Upper lobe of right lung (tissue), 1 donor: ENCODE data around the gene FAM171A1. TPM values are rescaled to one million over a fixed set of nuclear protein-coding genes. Genes with fewer than 3 reads are reported as not detected.

Experiments
- ATAC-seq: fragments of 200-7000 bp; cut with Tn5 transposase; one replicate; pipeline ENCODE4 v1.9.1; 2020; ENCODE audit warnings: mild to moderate bottlenecking, moderate library complexity
- DNase-seq: peaks from one replicate; pipeline ENCODE4 v3.0.0-alpha.2; 2020
- H3K27ac ChIP-seq: fragments of 200-600 bp; one replicate; pipeline ENCODE4 v1.8.0; 2022
- H3K27me3 ChIP-seq: fragments of 200-600 bp; one replicate; pipeline ENCODE4 v1.8.0; 2022; ENCODE audit warnings: mild to moderate bottlenecking
- H3K36me3 ChIP-seq: fragments of 200-600 bp; one replicate; pipeline ENCODE4 v1.8.0; 2022
- H3K4me1 ChIP-seq: fragments of 200-600 bp; one replicate; pipeline ENCODE4 v1.8.0; 2022
- H3K4me3 ChIP-seq: fragments of 200-600 bp; one replicate; pipeline ENCODE4 v1.8.0; 2022; ENCODE audit warnings: mild to moderate bottlenecking
- H3K9me3 ChIP-seq: fragments of 200-600 bp; one replicate; pipeline ENCODE4 v1.8.0; 2022
- intact Hi-C: fragments of 100-400 bp; cut with DNase I; formaldehyde crosslinking; loops from one replicate; pipeline ENCODE4 v1.11.0; 2022
- total RNA-seq: library from RNA; stranded (reverse); fragmentation: NEBNext Ultra II Directional; extraction: Animal tissue kit (Norgen Biotek cat#: 25700); gene quantifications from one replicate; pipeline ENCODE4 v1.2.1, GENCODE V29; 2021
- TF ChIP-seq, protein P1 (sequence below): fragments of 200-600 bp; IDR thresholded peaks from one replicate; pipeline ENCODE4 v1.8.0; 2022; ENCODE audit warnings: antibody characterized with exemption
- donor health status: DM: no; HTN: yes; CAD: no; lungs with severe emphysema.

Gene FAM171A1
- total RNA-seq, 1 donor from 2014 or later = 17.3 TPM

- DNase-seq (no peak), ATAC-seq (no peak)
- H3K9me3 ChIP-seq = no peaks in the 10 kb centered on the region
- no peak overlapping the region for H3K27ac ChIP-seq
- no peaks in the 10 kb centered on the region for H3K27me3 ChIP-seq
- TF ChIP-seq, protein P1, sequence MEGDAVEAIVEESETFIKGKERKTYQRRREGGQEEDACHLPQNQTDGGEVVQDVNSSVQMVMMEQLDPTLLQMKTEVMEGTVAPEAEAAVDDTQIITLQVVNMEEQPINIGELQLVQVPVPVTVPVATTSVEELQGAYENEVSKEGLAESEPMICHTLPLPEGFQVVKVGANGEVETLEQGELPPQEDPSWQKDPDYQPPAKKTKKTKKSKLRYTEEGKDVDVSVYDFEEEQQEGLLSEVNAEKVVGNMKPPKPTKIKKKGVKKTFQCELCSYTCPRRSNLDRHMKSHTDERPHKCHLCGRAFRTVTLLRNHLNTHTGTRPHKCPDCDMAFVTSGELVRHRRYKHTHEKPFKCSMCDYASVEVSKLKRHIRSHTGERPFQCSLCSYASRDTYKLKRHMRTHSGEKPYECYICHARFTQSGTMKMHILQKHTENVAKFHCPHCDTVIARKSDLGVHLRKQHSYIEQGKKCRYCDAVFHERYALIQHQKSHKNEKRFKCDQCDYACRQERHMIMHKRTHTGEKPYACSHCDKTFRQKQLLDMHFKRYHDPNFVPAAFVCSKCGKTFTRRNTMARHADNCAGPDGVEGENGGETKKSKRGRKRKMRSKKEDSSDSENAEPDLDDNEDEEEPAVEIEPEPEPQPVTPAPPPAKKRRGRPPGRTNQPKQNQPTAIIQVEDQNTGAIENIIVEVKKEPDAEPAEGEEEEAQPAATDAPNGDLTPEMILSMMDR = no peak
- no peaks in the 10 kb centered on the region for H3K4me1 ChIP-seq
- intact Hi-C loops = no loop called here
- H3K4me3 ChIP-seq = no peak overlapping the region
- no peaks in the 10 kb centered on the region for H3K36me3 ChIP-seq
Measured at GRCh38 chr10:15238555-15239335, 132.3 kb downstream of the FAM171A1 start.

GRCh38 chr10:15237351-15237750 is 133.7 kb downstream of the FAM171A1 start:
- Histone ChIP-seq H3K4me1 (no peaks in the 10 kb centered on the region), H3K36me3 (no peaks in the 10 kb centered on the region), H3K27ac (no peak overlapping the region), H3K9me3 (no peaks in the 10 kb centered on the region), H3K27me3 (no peaks in the 10 kb centered on the region), H3K4me3 (no peak overlapping the region)
- intact Hi-C loops = no loop called here
- ATAC-seq = no peak
- TF ChIP-seq, protein P1 = no peak
- DNase-seq = no peak

- intact Hi-C loops = no loop called here
- DNase-seq (no peak), ATAC-seq (no peak)
- no peaks in the 10 kb centered on the region for H3K4me1 ChIP-seq
- H3K4me3 ChIP-seq = no peak overlapping the region
- H3K9me3 ChIP-seq = no peaks in the 10 kb centered on the region
- no peaks in the 10 kb centered on the region for H3K36me3 ChIP-seq
- no peak overlapping the region for H3K27ac ChIP-seq
- H3K27me3 ChIP-seq = no peaks in the 10 kb centered on the region
- TF ChIP-seq, protein P1 = no peak
Measured at GRCh38 chr10:15236340-15236739, 134.7 kb downstream of the FAM171A1 start.

DNA sequence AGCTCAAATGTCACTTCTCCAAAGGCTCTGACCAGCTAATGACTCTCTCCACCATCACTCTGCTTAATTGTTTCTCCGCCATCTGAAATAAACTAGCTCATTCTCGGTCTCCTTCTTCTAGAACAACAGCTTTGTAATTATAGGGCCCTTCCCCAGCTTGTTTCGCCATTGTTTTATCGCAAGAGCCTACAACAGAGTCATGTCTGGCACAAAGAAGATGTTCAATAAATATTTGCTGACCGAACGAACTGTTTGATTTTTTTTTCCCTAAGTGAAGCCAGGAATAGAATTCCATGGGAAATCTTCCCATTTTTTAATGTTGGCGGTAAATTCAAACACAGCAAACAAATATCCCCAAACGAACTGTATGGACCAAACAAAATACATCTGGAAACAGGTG is 138.8 kb downstream of the FAM171A1 start:
- intact Hi-C loops = no loop called here
- Histone ChIP-seq H3K27ac (no peak overlapping the region), H3K27me3 (no peaks in the 10 kb centered on the region), H3K4me1 (no peaks in the 10 kb centered on the region), H3K9me3 (no peaks in the 10 kb centered on the region), H3K4me3 (no peak overlapping the region), H3K36me3 (no peaks in the 10 kb centered on the region)
- TF ChIP-seq, protein P1 = no peak
- ATAC-seq = no peak
- DNase-seq = no peak

DNA sequence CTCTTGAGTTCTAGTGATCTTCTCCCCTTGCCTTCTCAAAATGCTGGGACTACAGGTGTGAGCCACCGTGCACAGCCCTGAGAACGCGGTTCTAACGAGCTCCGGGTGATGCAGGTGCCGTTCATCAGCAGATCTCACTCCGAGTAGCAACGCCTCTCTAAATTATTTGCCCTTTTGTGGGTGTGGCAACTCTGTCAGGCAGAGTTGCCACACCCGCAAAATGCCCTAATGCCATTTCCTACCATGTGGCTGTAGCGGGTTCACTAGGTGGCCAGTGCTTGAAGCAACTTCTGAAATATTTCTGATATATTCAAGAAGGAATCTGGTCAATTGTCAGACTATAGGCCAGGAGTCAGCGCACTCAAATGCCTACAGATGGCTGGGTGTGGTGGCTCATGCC is 139.7 kb downstream of the FAM171A1 start:
- TF ChIP-seq, protein P1 = no peak
- ATAC-seq = no peak
- no peak overlapping the region for H3K27ac ChIP-seq
- no peaks in the 10 kb centered on the region for H3K9me3 ChIP-seq
- intact Hi-C loops = no loop called here
- no peaks in the 10 kb centered on the region for H3K27me3 ChIP-seq
- no peaks in the 10 kb centered on the region for H3K36me3 ChIP-seq
- no peak overlapping the region for H3K4me3 ChIP-seq
- DNase-seq = no peak
- no peaks in the 10 kb centered on the region for H3K4me1 ChIP-seq
